KOPT-K1 (cell line): ENCODE data around the gene ZNF546.

Experiments used
- H3K27ac ChIP-seq: fragments of 200-600 bp; sonication (generic); 2 replicates; pipeline ENCODE4 v1.5.1; 2016; ENCODE audit warnings: antibody characterized with exemption, mild to moderate bottlenecking, low read depth, low read length; ENCODE audit not compliant: poor library complexity, severe bottlenecking
- H3K36me3 ChIP-seq: fragments of 200-600 bp; sonication (generic); 2 replicates; pipeline ENCODE4 v1.5.1; 2017; ENCODE audit warnings: antibody characterized with exemption, mild to moderate bottlenecking, low read length, moderate library complexity; ENCODE audit not compliant: insufficient read depth
- H3K9me3 ChIP-seq: fragments of 200-600 bp; sonication (generic); 2 replicates; pipeline ENCODE4 v1.5.1; 2017; ENCODE audit warnings: antibody characterized with exemption, low read length, mild to moderate bottlenecking; ENCODE audit not compliant: insufficient read depth, poor library complexity, severe bottlenecking

Gene ZNF546

DNA sequence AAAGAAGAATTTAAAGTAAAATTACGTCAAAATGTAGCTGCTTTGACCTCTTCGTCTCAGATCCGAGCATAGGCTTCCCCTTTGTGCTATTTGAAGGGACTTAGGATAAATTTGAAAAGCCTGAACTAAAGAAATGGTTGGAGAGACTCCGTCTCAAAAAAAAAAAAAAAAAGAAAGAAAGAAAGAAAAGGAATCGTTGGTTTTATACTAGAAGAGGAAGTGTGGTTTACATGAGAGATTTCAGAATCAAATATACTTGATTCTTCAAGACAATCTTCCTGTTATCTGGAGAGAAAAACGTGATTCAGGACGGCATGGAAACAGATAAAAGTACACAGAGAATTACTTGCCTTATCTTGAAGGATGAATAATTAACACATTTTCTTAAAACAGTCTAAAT, 59.6 kb downstream of the ZNF546 start:
- H3K27ac ChIP-seq = peak overlapping the region; percentile 70
- peaks cover 29% of the 10 kb centered on the region for H3K9me3 ChIP-seq
- no peaks in the 10 kb centered on the region for H3K36me3 ChIP-seq

DNA sequence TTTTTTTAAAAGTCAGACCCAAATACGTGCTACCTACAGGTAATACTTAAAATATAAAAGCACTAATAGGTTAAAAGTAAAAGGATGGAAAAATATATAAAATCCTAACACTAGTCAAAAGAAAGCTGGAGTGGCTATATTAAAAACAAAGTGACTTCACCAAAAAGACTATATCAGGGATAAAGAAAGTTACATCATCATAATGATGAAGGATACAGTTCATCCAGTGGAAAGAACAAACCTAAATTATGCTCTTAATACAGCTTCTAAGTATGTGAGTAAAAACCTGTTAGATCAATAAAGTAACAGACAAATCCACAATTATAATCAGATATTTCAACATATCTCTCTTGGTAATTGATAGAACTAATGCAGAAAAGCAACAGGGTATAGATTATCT, 60.3 kb downstream of the ZNF546 start:
- Histone ChIP-seq H3K9me3 (peaks cover 31% of the 10 kb centered on the region), H3K36me3 (no peaks in the 10 kb centered on the region), H3K27ac (no peak overlapping the region)

DNA sequence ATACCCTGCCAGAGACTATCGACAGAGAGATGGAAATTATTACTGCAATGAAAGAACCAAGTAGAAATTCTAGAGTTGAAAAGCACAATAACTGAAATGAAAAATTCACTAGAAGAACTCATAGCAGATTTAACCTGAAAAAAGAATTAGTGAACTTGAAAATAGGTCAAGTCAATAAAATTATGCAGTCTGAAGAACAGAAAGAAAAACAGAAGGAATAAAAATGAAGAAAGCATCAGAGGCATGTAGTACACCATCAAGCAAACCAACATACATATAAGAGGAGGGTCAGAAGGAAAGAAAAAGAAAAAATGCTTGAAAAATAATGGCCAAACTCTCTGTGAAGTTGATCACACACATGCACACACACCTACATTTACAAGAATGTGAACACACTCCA, 62.8 kb downstream of the ZNF546 start:
- no peaks in the 10 kb centered on the region for H3K36me3 ChIP-seq
- H3K9me3 ChIP-seq = peaks cover 32% of the 10 kb centered on the region
- no peak overlapping the region for H3K27ac ChIP-seq

DNA sequence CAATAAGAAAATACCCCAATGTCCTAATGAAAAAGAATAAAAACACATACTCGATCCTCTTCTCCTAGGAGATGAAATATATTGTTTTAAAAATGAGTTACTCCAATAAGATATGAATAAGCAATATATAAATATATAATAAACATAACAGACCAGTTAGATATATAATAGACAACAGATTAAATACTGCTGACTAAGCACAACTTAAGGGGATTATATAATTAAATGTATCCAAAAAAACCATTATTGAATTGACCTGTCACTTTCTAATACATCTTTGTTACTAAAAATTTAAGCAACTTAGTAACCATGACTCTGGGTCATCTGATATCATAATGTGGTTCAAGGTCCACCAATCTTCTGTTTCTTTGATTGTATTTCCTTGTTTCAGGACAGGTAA, 73.2 kb downstream of the ZNF546 start:
- Histone ChIP-seq H3K27ac (no peak overlapping the region), H3K9me3 (peaks cover 34% of the 10 kb centered on the region), H3K36me3 (peaks cover 24% of the 10 kb centered on the region)
